HCT116 (cell line): ENCODE results near the gene CTBP1. TPM values are rescaled to one million over a fixed set of nuclear protein-coding genes. Genes with fewer than 3 reads are reported as not detected.

Experiments
- ATAC-seq: fragments of 200-7000 bp; cut with Tn5 transposase; 2 replicates; pipeline ENCODE4 v1.9.1; 2020; ENCODE audit warnings: mild to moderate bottlenecking, moderate library complexity
- BruUV-seq: library from RNA; stranded (reverse); fragments of 400-500 nt; replicated peaks from 2 replicates; lab custom pipeline; 2021; lab: Mats Ljungman, UMichigan
- CTCF ChIA-PET: fragments of 300-600 bp; sonication (Branson Sonifier 250); formaldehyde crosslinking; loops from one replicate; lab custom pipeline; 2021; ENCODE audit warnings: antibody characterized with exemption; lab: Charles Lee
- POLR2A ChIA-PET: fragments of 300-600, 350-600 bp; sonication (Branson Sonifier 250); formaldehyde crosslinking; loops from one replicate; lab custom pipeline; 2021; ENCODE audit warnings: antibody characterized with exemption; lab: Charles Lee
- RAD21 ChIA-PET, 2 experiments: fragments of 300-600 bp; sonication (Branson Sonifier 250); formaldehyde crosslinking; loops; one replicate each; lab custom pipeline; 2023; ENCODE audit warnings: low total read pairs in 2 of 2; ENCODE audit not compliant: uncharacterized antibody in 2 of 2, unreplicated experiment in 2 of 2, low non-redundant PET in 1 of 2; lab: Charles Lee
- DNase-seq: peaks from one replicate; pipeline ENCODE4 v3.0.0-alpha.2; 2010; ENCODE audit warnings: low read depth, low spot score
- H2AFZ ChIP-seq: fragments of 200-600 bp; shearing (Covaris generic), sonication (generic); 2 replicates; pipeline ENCODE4 v1.6.1; 2017; ENCODE audit warnings: low read depth, mixed run types, mixed read lengths, antibody characterized with exemption, low read length; ENCODE audit not compliant: poor library complexity, severe bottlenecking
- H3K27ac ChIP-seq: 2 replicates; pipeline ENCODE4 v1.5.1; 2012; ENCODE audit warnings: low read depth, low read length
- H3K27me3 ChIP-seq: fragments of 200-600 bp; sonication (generic); 2 replicates; pipeline ENCODE4 v1.6.1; 2016; ENCODE audit warnings: mixed run types, low read length, mixed read lengths; ENCODE audit not compliant: insufficient read depth
- H3K36me3 ChIP-seq, 2 experiments: fragments of 200-500 bp in 1 of 2; fragments of 200-600 bp in 1 of 2; sonication (Bioruptor generic) in 1 of 2; sonication (generic) in 1 of 2; 2 replicates each; pipeline versions ENCODE4 v1.5.1 to v1.6.1; 2014 to 2016; ENCODE audit warnings: low read length in 2 of 2, inconsistent platforms in 1 of 2, mixed read lengths in 1 of 2, mixed run types in 1 of 2; ENCODE audit not compliant: insufficient read depth in 2 of 2, control insufficient read depth in 1 of 2
- H3K4me1 ChIP-seq, 2 experiments: fragments of 200-600 bp in 1 of 2; sonication (generic) in 1 of 2; 2 replicates each; pipeline versions ENCODE4 v1.5.1 to v1.6.1; 2012 to 2017; ENCODE audit warnings: low read length in 2 of 2, inconsistent platforms in 1 of 2, mild to moderate bottlenecking in 1 of 2, mixed read lengths in 1 of 2, mixed run types in 1 of 2, moderate library complexity in 1 of 2; ENCODE audit not compliant: insufficient read depth in 2 of 2, control insufficient read depth in 1 of 2
- H3K4me2 ChIP-seq: fragments of 200-600 bp; sonication (generic); 2 replicates; pipeline ENCODE4 v1.6.1; 2017; ENCODE audit warnings: mixed run types, low read length, mixed read lengths
- H3K4me3 ChIP-seq, 2 experiments: fragments of 200-600 bp in 1 of 2; sonication (generic) in 1 of 2; replicated peaks in 1 of 2; 2 replicates each; pipeline ENCODE4 v1.5.1; 2011 to 2016; ENCODE audit warnings: low read length in 2 of 2, control low read depth in 1 of 2, low read depth in 1 of 2, mild to moderate bottlenecking in 1 of 2, mixed read lengths in 1 of 2, mixed run types in 1 of 2
- H3K79me2 ChIP-seq: fragments of 200-600 bp; sonication (generic); 2 replicates; pipeline ENCODE4 v1.6.1; 2017; ENCODE audit warnings: mild to moderate bottlenecking, mixed run types, low read length, moderate library complexity, mixed read lengths; ENCODE audit not compliant: insufficient read depth
- H3K9ac ChIP-seq: fragments of 200-600 bp; sonication (generic); 2 replicates; pipeline ENCODE4 v1.6.1; 2016; ENCODE audit warnings: low read length, mixed read lengths
- H3K9me2 ChIP-seq: fragments of 200-600 bp; sonication (generic), shearing (Covaris generic); 2 replicates; pipeline ENCODE4 v1.6.1; 2017; ENCODE audit warnings: mixed run types, mild to moderate bottlenecking, moderate library complexity; ENCODE audit not compliant: insufficient read depth
- H3K9me3 ChIP-seq, 2 experiments: fragments of 200-500 bp in 1 of 2; fragments of 200-600 bp in 1 of 2; sonication (Bioruptor generic) in 1 of 2; sonication (generic) in 1 of 2; 2 replicates each; pipeline ENCODE4 v1.6.1; 2014 to 2017; ENCODE audit warnings: low read length in 2 of 2, mixed read lengths in 2 of 2, inconsistent platforms in 1 of 2, low read depth in 1 of 2, mild to moderate bottlenecking in 1 of 2, mixed run types in 1 of 2, moderate library complexity in 1 of 2; ENCODE audit not compliant: control insufficient read depth in 1 of 2, insufficient read depth in 1 of 2
- H4K20me1 ChIP-seq: fragments of 200-600 bp; sonication (generic), shearing (Covaris generic); 2 replicates; pipeline ENCODE4 v1.6.1; 2017; ENCODE audit warnings: mixed run types, mild to moderate bottlenecking, moderate library complexity; ENCODE audit not compliant: insufficient read depth
- CBX3 ChIP-seq: IDR thresholded peaks from 2 replicates; pipeline ENCODE4 v1.6.1; 2012; ENCODE audit warnings: low read depth
- FOSL1 ChIP-seq: IDR thresholded peaks from 2 replicates; pipeline ENCODE4 v1.6.1; 2012; ENCODE audit warnings: low read depth
- SP1 ChIP-seq: IDR thresholded peaks from 2 replicates; pipeline ENCODE4 v1.6.1; 2012; ENCODE audit warnings: low read depth
- intact Hi-C: fragments of 100-400 bp; cut with micrococcal nuclease; formaldehyde crosslinking; loops from 2 replicates; pipeline ENCODE4 v1.10.0; 2022
- total RNA-seq: library from RNA; stranded (reverse); gene quantifications from one replicate; pipeline ENCODE4 v1.2.1, GENCODE V29; 2021; ENCODE audit not compliant: unreplicated experiment
- TF ChIP-seq, protein P1 (sequence below): IDR thresholded peaks from 2 replicates; pipeline ENCODE4 v1.6.1; 2011; ENCODE audit warnings: mild to moderate bottlenecking, low read length, moderate library complexity; ENCODE audit not compliant: insufficient replicate concordance; ENCODE audit errors: extremely low read depth
- TF ChIP-seq, protein P2 (sequence below), 3 experiments: fragments of 200-600 bp in 1 of 3; sonication (generic) in 1 of 3; IDR thresholded peaks in 2 of 3; conservative IDR thresholded peaks in 1 of 3; 2 replicates each; pipeline ENCODE4 v1.5.1; 2012 to 2017; ENCODE audit warnings: low read depth in 2 of 3, low read length in 2 of 3, antibody characterized with exemption in 1 of 3, borderline replicate concordance in 1 of 3, control low read depth in 1 of 3, mild to moderate bottlenecking in 1 of 3, mixed read lengths in 1 of 3, mixed run types in 1 of 3, moderate library complexity in 1 of 3; ENCODE audit not compliant: insufficient read depth in 1 of 3

CTBP1 gene
- total RNA-seq, 1 experiment from 2014 or later, result 175 TPM

DNA sequence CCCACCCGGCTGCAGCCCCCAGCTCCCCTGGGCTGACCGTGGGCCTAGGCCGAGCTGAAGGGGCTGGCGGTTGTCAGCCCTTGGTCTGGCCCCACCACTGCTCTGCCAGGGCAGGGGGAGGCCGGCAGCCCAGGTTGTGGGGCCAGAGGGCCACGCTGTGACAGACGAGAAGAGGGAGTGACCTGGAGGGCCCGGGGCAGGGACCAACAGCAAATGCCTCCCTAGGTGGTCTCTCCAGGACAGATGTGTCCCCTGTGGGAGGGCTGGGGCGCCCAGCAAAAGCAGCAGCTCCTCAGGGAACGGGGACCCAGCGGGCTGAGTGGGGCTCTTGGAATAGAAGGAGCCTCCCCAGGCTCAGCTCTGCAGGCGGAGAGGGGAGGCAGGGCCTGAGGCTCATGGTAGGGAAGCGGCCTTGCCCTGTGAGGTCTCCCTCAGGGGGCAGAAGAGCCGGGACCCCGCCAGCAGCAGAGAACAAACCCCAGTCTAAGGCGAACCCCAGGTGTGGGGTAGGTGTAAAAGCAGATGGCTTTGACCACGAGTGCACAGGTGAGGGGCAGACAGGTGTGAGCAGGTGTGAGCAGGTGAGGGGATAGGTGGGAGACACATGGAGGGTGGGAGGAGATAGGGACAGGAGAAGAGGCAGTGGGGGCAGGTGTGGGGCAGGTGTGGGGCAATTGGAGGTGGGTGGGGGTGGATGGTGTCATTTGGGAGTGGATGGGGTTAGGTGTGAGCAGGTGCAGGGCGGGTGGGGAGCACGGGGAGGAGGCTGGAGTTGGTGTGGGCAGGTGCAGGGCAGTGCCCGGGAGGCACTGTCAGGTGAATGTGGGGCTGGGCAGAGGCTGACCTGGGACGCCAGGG, 42.4 kb downstream of the CTBP1 start:
- BruUV-seq, result no TSS peak
- Histone ChIP-seq H3K79me2 (no peaks in the 10 kb centered on the region), H2AFZ (no peak overlapping the region), H3K36me3 (peaks cover 0 to 4% of the 10 kb centered on the region in 2 experiments; a peak in 1 of 4 replicates), H3K4me3 (no peak overlapping the region), H4K20me1 (no peaks in the 10 kb centered on the region), H3K9me3 (no peaks in the 10 kb centered on the region), H3K27me3 (no peaks in the 10 kb centered on the region), H3K9me2 (no peaks in the 10 kb centered on the region), H3K4me2 (no peak overlapping the region), H3K4me1 (no peaks in the 10 kb centered on the region), H3K27ac (no peak overlapping the region), H3K9ac (no peak overlapping the region)
- intact Hi-C loops, result no loop called here
- DNase-seq (no peak), ATAC-seq (no peak)
- ChIA-PET CTCF (no interaction called here), RAD21 (no interaction called here), POLR2A (no interaction called here)
- TF ChIP-seq CBX3 (no peak), FOSL1 (no peak), SP1 (no peak)
- TF ChIP-seq, protein P1, sequence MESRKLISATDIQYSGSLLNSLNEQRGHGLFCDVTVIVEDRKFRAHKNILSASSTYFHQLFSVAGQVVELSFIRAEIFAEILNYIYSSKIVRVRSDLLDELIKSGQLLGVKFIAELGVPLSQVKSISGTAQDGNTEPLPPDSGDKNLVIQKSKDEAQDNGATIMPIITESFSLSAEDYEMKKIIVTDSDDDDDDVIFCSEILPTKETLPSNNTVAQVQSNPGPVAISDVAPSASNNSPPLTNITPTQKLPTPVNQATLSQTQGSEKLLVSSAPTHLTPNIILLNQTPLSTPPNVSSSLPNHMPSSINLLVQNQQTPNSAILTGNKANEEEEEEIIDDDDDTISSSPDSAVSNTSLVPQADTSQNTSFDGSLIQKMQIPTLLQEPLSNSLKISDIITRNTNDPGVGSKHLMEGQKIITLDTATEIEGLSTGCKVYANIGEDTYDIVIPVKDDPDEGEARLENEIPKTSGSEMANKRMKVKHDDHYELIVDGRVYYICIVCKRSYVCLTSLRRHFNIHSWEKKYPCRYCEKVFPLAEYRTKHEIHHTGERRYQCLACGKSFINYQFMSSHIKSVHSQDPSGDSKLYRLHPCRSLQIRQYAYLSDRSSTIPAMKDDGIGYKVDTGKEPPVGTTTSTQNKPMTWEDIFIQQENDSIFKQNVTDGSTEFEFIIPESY, result no peak
- TF ChIP-seq, protein P2, sequence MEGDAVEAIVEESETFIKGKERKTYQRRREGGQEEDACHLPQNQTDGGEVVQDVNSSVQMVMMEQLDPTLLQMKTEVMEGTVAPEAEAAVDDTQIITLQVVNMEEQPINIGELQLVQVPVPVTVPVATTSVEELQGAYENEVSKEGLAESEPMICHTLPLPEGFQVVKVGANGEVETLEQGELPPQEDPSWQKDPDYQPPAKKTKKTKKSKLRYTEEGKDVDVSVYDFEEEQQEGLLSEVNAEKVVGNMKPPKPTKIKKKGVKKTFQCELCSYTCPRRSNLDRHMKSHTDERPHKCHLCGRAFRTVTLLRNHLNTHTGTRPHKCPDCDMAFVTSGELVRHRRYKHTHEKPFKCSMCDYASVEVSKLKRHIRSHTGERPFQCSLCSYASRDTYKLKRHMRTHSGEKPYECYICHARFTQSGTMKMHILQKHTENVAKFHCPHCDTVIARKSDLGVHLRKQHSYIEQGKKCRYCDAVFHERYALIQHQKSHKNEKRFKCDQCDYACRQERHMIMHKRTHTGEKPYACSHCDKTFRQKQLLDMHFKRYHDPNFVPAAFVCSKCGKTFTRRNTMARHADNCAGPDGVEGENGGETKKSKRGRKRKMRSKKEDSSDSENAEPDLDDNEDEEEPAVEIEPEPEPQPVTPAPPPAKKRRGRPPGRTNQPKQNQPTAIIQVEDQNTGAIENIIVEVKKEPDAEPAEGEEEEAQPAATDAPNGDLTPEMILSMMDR (IDR thresholded peaks at IDR 0.05 in 2 of 3, conservative IDR thresholded peaks at IDR 0.05 in 1 of 3; ENCODE audit: borderline replicate concordance in 1 of 3, insufficient read depth in 1 of 3, low read depth in 2 of 3, low read length in 2 of 3), result no peak
